NCI-H2196 treated with DMSO at 0.1 percent for 48 hours (cell line): ENCODE measurements around the gene BEST2.
"Not testable (repeated sequence)": the region's sequence is repeated elsewhere in the genome, so short reads cannot be mapped to it uniquely, and the experiment has no call there.

Source experiments
- DNase-seq: peaks from one replicate; lab custom pipeline; 2025; ENCODE audit not compliant: unreplicated experiment; lab: John Stamatoyannopoulos, UW

Gene BEST2

DNA sequence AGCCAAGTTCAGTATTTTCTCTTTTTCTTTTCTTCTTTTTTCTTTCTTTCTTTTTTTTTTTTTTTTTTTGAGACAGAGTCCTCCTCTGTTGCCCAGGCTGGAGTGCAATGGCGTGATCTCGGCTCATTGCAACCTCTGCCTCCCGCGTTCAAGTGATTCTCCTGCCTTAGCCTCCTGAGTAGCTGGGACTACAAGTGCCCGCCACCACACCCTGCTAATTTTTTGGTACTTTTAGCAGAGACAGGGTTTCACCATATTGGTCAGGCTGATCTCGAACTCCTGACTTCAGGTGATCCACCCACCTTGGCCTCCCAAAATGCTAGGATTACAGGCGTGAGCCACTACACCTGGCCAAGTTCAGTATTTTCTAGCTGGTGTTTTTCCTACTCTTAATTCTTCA, 46.0 kb downstream of the BEST2 start:
- DNase-seq = not testable (repeated sequence)

DNA sequence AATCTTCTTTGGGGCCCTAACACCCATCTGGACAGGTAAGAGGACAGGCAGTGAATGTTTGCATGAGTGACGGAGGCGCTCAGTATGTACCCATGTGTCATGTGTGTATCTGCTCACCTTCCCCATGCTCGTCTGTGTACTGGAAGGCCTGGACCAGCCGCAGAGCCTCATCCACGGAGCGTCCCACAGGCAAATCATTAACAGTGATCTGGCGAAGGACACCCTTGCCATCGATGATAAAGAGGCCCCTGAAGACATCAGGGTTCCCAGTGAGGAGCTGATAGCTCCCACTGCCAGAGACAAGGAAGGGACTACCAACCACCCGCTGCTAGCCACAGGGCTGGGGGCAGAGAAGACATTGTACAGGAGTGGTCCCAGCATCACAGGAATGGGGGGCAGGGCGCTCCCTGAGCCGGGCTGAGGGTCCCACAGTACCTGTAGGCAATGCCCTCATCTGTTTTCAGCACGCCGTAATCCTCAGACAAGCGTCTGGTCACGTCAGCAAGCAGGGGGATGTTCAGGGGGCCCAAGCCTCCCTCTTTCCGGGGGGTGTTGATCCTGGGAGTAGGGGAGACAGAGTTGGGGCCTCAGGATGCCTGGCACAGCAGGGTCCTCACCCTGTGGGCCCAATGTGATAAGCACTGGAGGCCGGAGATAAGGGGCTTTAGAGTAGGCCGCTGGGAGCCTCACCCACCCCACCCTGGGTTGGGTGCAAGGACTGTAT, 48.3 kb downstream of the BEST2 start:
- no peak for DNase-seq

DNA sequence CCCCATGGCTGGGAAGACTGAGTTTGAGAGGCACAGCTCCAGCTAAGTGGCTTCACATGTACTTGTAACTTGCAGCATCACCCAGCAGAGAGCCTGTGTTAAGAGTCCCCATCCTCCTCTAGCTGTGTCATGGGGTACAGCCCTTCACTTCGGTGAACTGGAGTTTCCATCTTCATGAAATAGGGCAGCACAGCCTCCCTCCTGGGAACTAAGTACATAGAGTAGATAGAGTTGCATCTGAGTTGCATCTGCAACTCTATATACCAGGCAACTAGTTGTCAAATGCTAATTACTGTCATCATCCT, 48.8 kb downstream of the BEST2 start:
- no peak for DNase-seq

DNA sequence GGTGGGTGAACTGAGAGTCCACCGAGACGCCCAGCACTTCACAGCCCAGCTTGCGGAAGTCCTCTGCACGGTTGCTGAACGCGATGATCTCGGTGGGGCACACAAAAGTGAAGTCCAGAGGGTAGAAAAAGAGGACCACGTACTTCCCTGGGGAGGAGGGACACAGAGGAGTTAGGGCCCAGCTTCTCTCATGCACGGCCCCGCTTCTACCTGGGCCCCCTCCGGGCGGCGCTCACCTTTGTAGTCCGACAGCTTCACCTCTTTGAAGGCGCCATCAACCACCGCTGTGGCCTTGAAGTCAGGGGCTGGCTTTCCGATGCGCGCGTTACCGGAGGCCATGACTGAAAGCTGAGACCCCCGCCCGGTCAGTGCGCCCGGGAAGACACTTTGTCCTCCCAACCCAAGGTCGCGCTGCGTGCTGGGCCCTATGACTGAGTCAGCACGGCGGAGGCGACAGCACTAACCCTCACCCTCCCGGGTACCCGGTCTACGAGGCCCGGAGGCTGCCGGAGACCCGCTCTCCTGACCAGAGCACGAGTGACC, 49.4 kb downstream of the BEST2 start:
- no peak for DNase-seq

DNA sequence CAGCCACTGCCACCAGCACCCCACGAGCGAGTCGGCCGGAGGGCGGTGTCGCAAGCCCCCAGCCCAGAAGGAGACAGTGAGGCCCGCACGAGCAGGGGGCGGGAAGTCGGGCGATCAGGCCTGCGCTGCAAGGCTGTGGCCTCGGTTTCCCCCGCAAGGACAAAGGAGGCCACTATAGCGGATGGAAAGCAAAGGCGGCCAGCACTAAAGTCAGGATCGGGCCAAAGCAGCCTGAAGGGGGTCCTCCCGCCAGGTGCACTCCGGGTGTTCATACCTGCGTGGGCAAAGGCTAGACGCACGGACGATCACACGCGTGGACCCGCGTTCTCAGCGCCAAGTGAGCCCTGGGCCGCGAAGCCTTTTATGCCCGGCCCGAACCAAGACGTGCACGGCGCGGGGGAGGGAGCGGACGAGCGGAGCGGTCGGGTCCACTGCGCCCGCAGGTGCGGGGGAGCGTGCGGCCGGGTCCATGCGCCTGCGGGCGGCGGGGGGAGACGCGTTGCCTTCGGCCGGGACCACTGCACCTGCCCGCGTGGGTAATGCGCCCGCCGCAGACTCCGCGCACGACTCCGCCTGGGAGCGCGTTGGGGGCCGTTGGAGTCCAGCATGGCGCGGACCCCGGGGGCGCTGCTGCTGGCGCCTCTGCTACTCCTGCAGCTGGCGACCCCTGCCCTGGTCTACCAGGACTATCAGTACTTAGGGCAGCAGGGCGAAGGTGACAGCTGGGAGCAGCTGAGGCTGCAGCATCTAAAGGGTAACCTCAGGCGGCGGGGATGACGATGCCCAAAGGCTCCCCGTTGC, 50.1 kb downstream of the BEST2 start, which contains the start of the genes PRDX2 and THSD8:
TSS of gene PRDX2 (minus strand) at position 335 of the 801 bp plus-strand sequence. CDS start 539 bp downstream, outside the sequence.
TSS of gene THSD8 (plus strand) at position 604 of the 801 bp plus-strand sequence. CDS start at position 607, 3 bp downstream.
- peak; percentile 54 for DNase-seq

DNA sequence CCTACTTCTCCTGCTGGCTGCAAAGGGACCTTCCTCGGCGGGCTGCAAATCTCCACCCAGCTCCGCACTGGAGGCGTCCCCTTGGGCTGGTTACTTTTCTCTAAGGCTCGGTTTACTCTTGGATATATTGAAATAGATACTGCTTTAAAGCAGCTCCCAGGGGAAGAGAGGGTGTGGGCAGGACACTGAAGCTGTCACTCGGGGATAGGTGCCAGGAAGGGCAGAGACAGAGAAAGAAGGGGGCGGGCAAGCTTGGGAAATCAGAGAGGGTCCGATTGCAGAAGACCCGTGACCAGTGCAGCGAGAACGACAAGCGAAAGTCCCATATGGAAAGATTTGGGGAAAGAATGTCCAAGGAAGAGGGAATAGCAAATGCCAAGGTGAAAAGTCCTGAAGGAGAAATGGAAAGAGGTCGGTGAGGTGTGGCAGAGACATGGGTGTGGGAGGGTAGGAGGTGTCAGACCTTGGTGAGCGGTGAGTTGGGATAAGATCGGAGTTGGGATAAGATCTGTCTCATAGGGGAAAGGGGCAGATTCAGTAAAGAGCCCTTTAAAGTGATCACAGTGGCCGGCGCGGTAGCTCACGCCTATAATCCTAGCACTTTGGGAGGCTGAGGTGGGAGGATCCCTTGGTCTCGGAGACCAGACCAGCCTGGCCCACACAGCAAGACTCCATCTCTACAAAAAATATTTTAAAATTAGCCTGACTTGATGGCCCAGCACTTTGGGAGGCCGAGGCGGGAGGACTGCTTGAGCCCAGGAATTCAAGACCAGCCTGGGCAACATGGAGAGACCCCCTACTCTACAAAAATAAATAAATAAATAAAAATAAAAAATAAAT, 50.9 kb downstream of the BEST2 start:
- DNase-seq = no peak

DNA sequence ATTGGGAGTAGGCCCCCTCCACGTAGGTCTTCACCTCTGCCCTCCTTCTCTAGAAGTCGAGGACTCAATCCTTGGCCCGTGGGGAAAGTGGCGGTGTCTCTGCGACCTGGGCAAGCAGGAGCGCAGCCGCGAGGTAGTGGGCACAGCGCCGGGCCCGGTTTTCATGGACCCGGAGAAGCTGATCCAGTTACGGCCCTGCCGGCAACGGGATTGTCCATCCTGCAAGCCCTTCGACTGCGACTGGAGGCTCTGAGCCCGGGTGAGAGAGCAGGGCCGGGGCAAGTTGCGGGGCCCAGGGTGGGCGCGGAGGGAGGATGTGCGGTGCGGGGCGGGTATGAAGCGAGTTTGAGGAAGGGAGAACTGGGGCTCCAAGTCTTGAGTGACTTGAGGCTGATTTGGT, 52.5 kb downstream of the BEST2 start:
- DNase-seq = no peak

DNA sequence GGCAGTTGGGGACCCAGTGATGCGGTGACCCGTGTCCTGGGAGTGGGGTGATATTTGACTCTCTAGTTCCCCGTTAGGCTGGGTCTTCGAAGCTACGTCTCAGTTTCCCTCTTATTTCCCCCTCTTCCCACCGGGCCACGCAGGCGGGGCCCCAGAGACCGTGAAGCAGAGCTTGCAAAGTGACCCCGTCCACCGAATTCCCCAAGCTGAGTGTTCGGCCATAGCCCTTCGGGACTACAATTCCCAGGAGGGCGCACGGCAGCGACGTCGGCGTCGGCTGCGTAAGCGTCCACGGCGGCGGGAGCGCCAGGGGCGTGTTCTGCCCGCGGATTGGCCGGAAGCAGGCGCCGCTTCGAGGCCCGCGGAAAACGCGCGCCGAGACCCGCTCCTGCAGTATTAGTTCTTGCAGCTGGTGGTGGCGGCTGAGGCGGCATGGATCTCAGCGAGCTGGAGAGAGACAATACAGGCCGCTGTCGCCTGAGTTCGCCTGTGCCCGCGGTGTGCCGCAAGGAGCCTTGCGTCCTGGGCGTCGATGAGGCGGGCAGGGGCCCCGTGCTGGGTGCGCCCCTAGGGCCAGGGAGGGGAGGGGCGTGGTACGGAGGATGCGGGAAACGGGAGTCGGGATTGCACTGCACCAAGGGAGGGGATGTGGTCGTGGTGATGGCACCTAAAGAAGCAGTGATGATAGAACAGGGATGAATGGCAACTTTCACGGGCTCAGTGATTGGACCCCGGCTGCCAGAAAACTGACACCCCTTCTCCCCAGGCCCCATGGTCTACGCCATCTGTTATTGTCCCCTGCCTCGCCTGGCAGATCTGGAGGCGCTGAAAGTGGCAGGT, 54.9 kb downstream of the BEST2 start, which contains the start of gene RNASEH2A:
TSS of gene RNASEH2A (plus strand) at position 343 of the 840 bp plus-strand sequence. CDS start at position 433, 90 bp downstream.
- peak; percentile 85 for DNase-seq
